Erythroblast (primary cell): ENCODE measurements around the gene ELF1.

Source experiments
- GATA1 ChIP-seq: IDR thresholded peaks from 2 replicates; pipeline ENCODE4 v1.6.1; 2011; ENCODE audit warnings: low read depth, mild to moderate bottlenecking, control low read depth, low read length, moderate library complexity
- POLR2A ChIP-seq: IDR thresholded peaks from 2 replicates; pipeline ENCODE4 v1.6.1; 2011; ENCODE audit warnings: mild to moderate bottlenecking, low read length

- TF ChIP-seq POLR2A (no peak), GATA1 (no peak)
Observed at GRCh38 chr13:40916207-40916998, 102.7 kb downstream of the ELF1 start.
